DMS114 treated with DMSO at 0.1 percent for 48 hours (cell line): ENCODE results near the gene DPF3.

ENCODE experiments used
- DNase-seq: peaks from one replicate; lab custom pipeline; 2025; ENCODE audit not compliant: unreplicated experiment; lab: John Stamatoyannopoulos, UW

The DPF3 gene

GRCh38 chr14:72844524-72844923 is 49.4 kb downstream of the DPF3 start:
- DNase-seq, result no peak

GRCh38 chr14:72839753-72840607 is 53.9 kb downstream of the DPF3 start:
- no peak for DNase-seq

- DNase-seq, result no peak
Measured at GRCh38 chr14:72839351-72839750, 54.5 kb downstream of the DPF3 start.

- no peak for DNase-seq
Measured at GRCh38 chr14:72836085-72836484, 57.8 kb downstream of the DPF3 start.

- DNase-seq, result no peak
Measured at GRCh38 chr14:72833174-72833573, 60.7 kb downstream of the DPF3 start.

- no peak for DNase-seq
Measured at GRCh38 chr14:72830786-72831594, 62.9 kb downstream of the DPF3 start.

GRCh38 chr14:72830356-72830755 is 63.5 kb downstream of the DPF3 start:
- no peak for DNase-seq

GRCh38 chr14:72828604-72829003 is 65.3 kb downstream of the DPF3 start:
- DNase-seq, result no peak

- no peak for DNase-seq
Measured at GRCh38 chr14:72826039-72826438, 67.9 kb downstream of the DPF3 start.

- no peak for DNase-seq
Measured at GRCh38 chr14:72825486-72825885, 68.4 kb downstream of the DPF3 start.

- no peak for DNase-seq
Measured at GRCh38 chr14:72824051-72824450, 69.8 kb downstream of the DPF3 start.

GRCh38 chr14:72822946-72823611 is 70.8 kb downstream of the DPF3 start:
- DNase-seq, result no peak

- no peak for DNase-seq
Measured at GRCh38 chr14:72818998-72819397, 74.9 kb downstream of the DPF3 start.

- no peak for DNase-seq
Measured at GRCh38 chr14:72816287-72816686, 77.6 kb downstream of the DPF3 start.

GRCh38 chr14:72815430-72815829 is 78.5 kb downstream of the DPF3 start:
- DNase-seq, result no peak

- DNase-seq, result no peak
Measured at GRCh38 chr14:72812292-72812851, 81.5 kb downstream of the DPF3 start.

- no peak for DNase-seq
Measured at GRCh38 chr14:72810201-72810600, 83.7 kb downstream of the DPF3 start.

GRCh38 chr14:72809063-72809462 is 84.8 kb downstream of the DPF3 start:
- no peak for DNase-seq

GRCh38 chr14:72808564-72808963 is 85.3 kb downstream of the DPF3 start:
- no peak for DNase-seq

- DNase-seq, result no peak
Measured at GRCh38 chr14:72802588-72802946, 91.3 kb downstream of the DPF3 start.

- DNase-seq, result no peak
Measured at GRCh38 chr14:72801836-72802587, 91.9 kb downstream of the DPF3 start.
